ENCODE measurements around the gene PGA3. TPM values are rescaled to one million over a fixed set of nuclear protein-coding genes. Genes with fewer than 3 reads are reported as not detected.
"Not testable (repeated sequence)": the region's sequence is repeated elsewhere in the genome, so short reads cannot be mapped to it uniquely, and the experiment has no call there.

Gene PGA3
- total RNA-seq, 1 experiment from 2014 or later = not detected

- POLR2A ChIA-PET; H3K4me2 ChIP-seq (ENCODE audit: low read length); H3K9ac ChIP-seq (ENCODE audit: low read length); H3K9me3 ChIP-seq (ENCODE audit: control insufficient read depth in 1 of 2, insufficient read depth in 1 of 2, low read depth in 1 of 2, low read length in 2 of 2); H3K4me3 ChIP-seq (replicated peaks in 1 of 2; ENCODE audit: low read depth in 1 of 2, low read length in 2 of 2); CTCF ChIA-PET; H4K20me1 ChIP-seq (ENCODE audit: insufficient read depth); H3K4me1 ChIP-seq (ENCODE audit: control insufficient read depth in 1 of 2, insufficient read depth in 2 of 2, low read length in 2 of 2); H2AFZ ChIP-seq (ENCODE audit: low read depth, low read length, poor library complexity, severe bottlenecking); H3K27me3 ChIP-seq (ENCODE audit: insufficient read depth, low read length); H3K36me3 ChIP-seq (ENCODE audit: control insufficient read depth in 1 of 2, insufficient read depth in 2 of 2, low read length in 2 of 2); RAD21 ChIA-PET (ENCODE audit: low non-redundant PET in 1 of 2, low total read pairs in 2 of 2, uncharacterized antibody in 2 of 2, unreplicated experiment in 2 of 2); H3K27ac ChIP-seq (ENCODE audit: low read depth, low read length); BruUV-seq (replicated peaks); H3K9me2 ChIP-seq (ENCODE audit: insufficient read depth); H3K79me2 ChIP-seq (ENCODE audit: insufficient read depth, low read length); intact Hi-C loops (cut with micrococcal nuclease); ATAC-seq; DNase-seq (ENCODE audit: low read depth, low spot score): not testable (repeated sequence)
These were observed 8.9 kb downstream of the PGA3 start for GRCh38 chr11:61212202-61212601.

GRCh38 chr11:61213711-61214324, 10.5 kb downstream of the PGA3 start:
- CTCF ChIA-PET; H3K36me3 ChIP-seq (ENCODE audit: control insufficient read depth in 1 of 2, insufficient read depth in 2 of 2, low read length in 2 of 2); H3K27me3 ChIP-seq (ENCODE audit: insufficient read depth, low read length); H3K9ac ChIP-seq (ENCODE audit: low read length); H3K9me3 ChIP-seq (ENCODE audit: control insufficient read depth in 1 of 2, insufficient read depth in 1 of 2, low read depth in 1 of 2, low read length in 2 of 2); H3K4me2 ChIP-seq (ENCODE audit: low read length); H3K79me2 ChIP-seq (ENCODE audit: insufficient read depth, low read length); DNase-seq (ENCODE audit: low read depth, low spot score); H2AFZ ChIP-seq (ENCODE audit: low read depth, low read length, poor library complexity, severe bottlenecking); RAD21 ChIA-PET (ENCODE audit: low non-redundant PET in 1 of 2, low total read pairs in 2 of 2, uncharacterized antibody in 2 of 2, unreplicated experiment in 2 of 2); H3K4me1 ChIP-seq (ENCODE audit: control insufficient read depth in 1 of 2, insufficient read depth in 2 of 2, low read length in 2 of 2); H3K9me2 ChIP-seq (ENCODE audit: insufficient read depth); intact Hi-C loops (cut with micrococcal nuclease); POLR2A ChIA-PET; H3K4me3 ChIP-seq (replicated peaks in 1 of 2; ENCODE audit: low read depth in 1 of 2, low read length in 2 of 2); H4K20me1 ChIP-seq (ENCODE audit: insufficient read depth); H3K27ac ChIP-seq (ENCODE audit: low read depth, low read length); BruUV-seq (replicated peaks): not testable (repeated sequence)
- peak; percentile 35; the same call in 1 of the 2 replicates for ATAC-seq

DNA sequence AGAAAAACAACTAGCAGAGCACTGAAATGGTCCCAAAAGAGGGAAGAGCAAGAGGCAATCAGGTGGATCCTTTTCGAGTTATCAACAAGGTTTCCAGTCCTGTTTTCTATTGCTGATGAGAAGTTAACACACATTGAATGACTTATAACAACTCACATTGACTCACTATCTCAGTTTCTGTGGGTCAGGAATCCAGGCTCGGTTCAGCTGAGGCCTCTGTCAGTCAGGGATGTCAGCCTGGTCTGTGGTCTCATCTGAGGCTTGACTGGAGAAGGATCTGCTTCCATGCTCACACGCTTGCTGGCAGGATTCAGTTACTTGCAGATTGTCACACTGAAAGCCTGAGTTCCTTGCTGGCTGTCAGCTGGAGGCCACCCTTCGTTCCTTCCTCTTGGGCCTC, 15.0 kb downstream of the PGA3 start:
- H2AFZ ChIP-seq (ENCODE audit: low read depth, low read length, poor library complexity, severe bottlenecking); H3K27me3 ChIP-seq (ENCODE audit: insufficient read depth, low read length); H4K20me1 ChIP-seq (ENCODE audit: insufficient read depth); ATAC-seq; H3K9me3 ChIP-seq (ENCODE audit: control insufficient read depth in 1 of 2, insufficient read depth in 1 of 2, low read depth in 1 of 2, low read length in 2 of 2); POLR2A ChIA-PET; H3K36me3 ChIP-seq (ENCODE audit: control insufficient read depth in 1 of 2, insufficient read depth in 2 of 2, low read length in 2 of 2); H3K27ac ChIP-seq (ENCODE audit: low read depth, low read length); H3K4me1 ChIP-seq (ENCODE audit: control insufficient read depth in 1 of 2, insufficient read depth in 2 of 2, low read length in 2 of 2); H3K9me2 ChIP-seq (ENCODE audit: insufficient read depth); H3K4me3 ChIP-seq (replicated peaks in 1 of 2; ENCODE audit: low read depth in 1 of 2, low read length in 2 of 2); DNase-seq (ENCODE audit: low read depth, low spot score); CTCF ChIA-PET; H3K9ac ChIP-seq (ENCODE audit: low read length); H3K4me2 ChIP-seq (ENCODE audit: low read length); H3K79me2 ChIP-seq (ENCODE audit: insufficient read depth, low read length); intact Hi-C loops (cut with micrococcal nuclease); RAD21 ChIA-PET (ENCODE audit: low non-redundant PET in 1 of 2, low total read pairs in 2 of 2, uncharacterized antibody in 2 of 2, unreplicated experiment in 2 of 2); BruUV-seq (replicated peaks): not testable (repeated sequence)

DNA sequence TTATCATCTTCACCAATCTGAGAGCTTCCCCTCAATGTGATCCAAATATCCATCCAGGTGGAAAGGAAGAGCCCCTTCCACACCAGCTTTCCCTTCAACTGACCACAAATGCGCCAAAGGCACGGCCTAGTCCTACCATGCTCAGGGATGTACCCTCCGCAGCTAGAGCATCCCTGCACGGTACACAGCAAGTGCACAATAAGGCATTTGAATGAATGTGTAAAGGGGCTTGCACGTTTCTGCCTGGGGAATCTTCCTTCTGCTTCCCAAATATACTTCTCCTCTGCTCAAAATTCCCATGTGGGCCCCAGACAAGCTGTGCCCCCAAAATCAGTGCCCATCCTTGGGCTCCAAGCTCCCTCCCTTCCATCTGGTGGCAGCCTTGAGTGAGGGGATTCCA, 15.7 kb downstream of the PGA3 start:
- H3K27ac ChIP-seq (ENCODE audit: low read depth, low read length); H3K79me2 ChIP-seq (ENCODE audit: insufficient read depth, low read length); CTCF ChIA-PET; H2AFZ ChIP-seq (ENCODE audit: low read depth, low read length, poor library complexity, severe bottlenecking); intact Hi-C loops (cut with micrococcal nuclease); H3K4me3 ChIP-seq (replicated peaks in 1 of 2; ENCODE audit: low read depth in 1 of 2, low read length in 2 of 2); H4K20me1 ChIP-seq (ENCODE audit: insufficient read depth); H3K9me2 ChIP-seq (ENCODE audit: insufficient read depth); POLR2A ChIA-PET; H3K4me1 ChIP-seq (ENCODE audit: control insufficient read depth in 1 of 2, insufficient read depth in 2 of 2, low read length in 2 of 2); RAD21 ChIA-PET (ENCODE audit: low non-redundant PET in 1 of 2, low total read pairs in 2 of 2, uncharacterized antibody in 2 of 2, unreplicated experiment in 2 of 2); BruUV-seq (replicated peaks); DNase-seq (ENCODE audit: low read depth, low spot score); ATAC-seq; H3K4me2 ChIP-seq (ENCODE audit: low read length); H3K9ac ChIP-seq (ENCODE audit: low read length); H3K36me3 ChIP-seq (ENCODE audit: control insufficient read depth in 1 of 2, insufficient read depth in 2 of 2, low read length in 2 of 2); H3K9me3 ChIP-seq (ENCODE audit: control insufficient read depth in 1 of 2, insufficient read depth in 1 of 2, low read depth in 1 of 2, low read length in 2 of 2); H3K27me3 ChIP-seq (ENCODE audit: insufficient read depth, low read length): not testable (repeated sequence)

GRCh38 chr11:61222047-61222446, 18.7 kb downstream of the PGA3 start, which contains the start of gene PGA4:
PGA4 (plus strand) TSS chr11:61222347; CDS start chr11:61222401, 54 bp downstream.
- BruUV-seq (replicated peaks); H3K27ac ChIP-seq (ENCODE audit: low read depth, low read length); ATAC-seq; H3K9ac ChIP-seq (ENCODE audit: low read length); H3K4me1 ChIP-seq (ENCODE audit: control insufficient read depth in 1 of 2, insufficient read depth in 2 of 2, low read length in 2 of 2); POLR2A ChIA-PET; CTCF ChIA-PET; H3K27me3 ChIP-seq (ENCODE audit: insufficient read depth, low read length); H3K79me2 ChIP-seq (ENCODE audit: insufficient read depth, low read length); H3K4me2 ChIP-seq (ENCODE audit: low read length); H3K36me3 ChIP-seq (ENCODE audit: control insufficient read depth in 1 of 2, insufficient read depth in 2 of 2, low read length in 2 of 2); H3K9me2 ChIP-seq (ENCODE audit: insufficient read depth); H2AFZ ChIP-seq (ENCODE audit: low read depth, low read length, poor library complexity, severe bottlenecking); H3K9me3 ChIP-seq (ENCODE audit: control insufficient read depth in 1 of 2, insufficient read depth in 1 of 2, low read depth in 1 of 2, low read length in 2 of 2); H4K20me1 ChIP-seq (ENCODE audit: insufficient read depth); H3K4me3 ChIP-seq (replicated peaks in 1 of 2; ENCODE audit: low read depth in 1 of 2, low read length in 2 of 2); DNase-seq (ENCODE audit: low read depth, low spot score); RAD21 ChIA-PET (ENCODE audit: low non-redundant PET in 1 of 2, low total read pairs in 2 of 2, uncharacterized antibody in 2 of 2, unreplicated experiment in 2 of 2); intact Hi-C loops (cut with micrococcal nuclease): not testable (repeated sequence)
